Neural cell (in vitro differentiated cells): ENCODE data around the gene FAM83G. TPM values are rescaled to one million over a fixed set of nuclear protein-coding genes. Genes with fewer than 3 reads are reported as not detected.
"Not testable (repeated sequence)": the region's sequence is repeated elsewhere in the genome, so short reads cannot be mapped to it uniquely, and the experiment has no call there.

ENCODE experiments used
- H2AFZ ChIP-seq: fragments of 200-600, 300-800 bp; sonication (generic), shearing (Covaris generic); 2 replicates; pipeline ENCODE4 v1.6.0; 2014; ENCODE audit warnings: low read depth, mild to moderate bottlenecking, antibody characterized with exemption, low read length, moderate library complexity
- H3F3A ChIP-seq: fragments of 200-600 bp; shearing (Covaris generic); 2 replicates; pipeline ENCODE4 v1.6.1; 2016; ENCODE audit warnings: mild to moderate bottlenecking, moderate library complexity, mixed read lengths, antibody characterized with exemption, low read length; ENCODE audit not compliant: insufficient read depth, poor library complexity, severe bottlenecking
- H3K27ac ChIP-seq: fragments of 200-600, 300-800 bp; sonication (generic), shearing (Covaris generic); 2 replicates; pipeline ENCODE4 v1.5.1; 2014; ENCODE audit warnings: mild to moderate bottlenecking, low read length, moderate library complexity
- H3K27me3 ChIP-seq: fragments of 300-800, 200-600 bp; sonication (generic), shearing (Covaris generic); 2 replicates; pipeline ENCODE4 v1.6.0; 2014; ENCODE audit warnings: mild to moderate bottlenecking, low read depth, low read length, moderate library complexity; ENCODE audit not compliant: insufficient read depth
- H3K36me3 ChIP-seq: fragments of 300-800, 200-600 bp; sonication (generic), shearing (Covaris generic); 2 replicates; pipeline ENCODE4 v1.5.1; 2014; ENCODE audit warnings: mild to moderate bottlenecking, antibody characterized with exemption, low read length, moderate library complexity; ENCODE audit not compliant: insufficient read depth
- H3K4me2 ChIP-seq: fragments of 300-800, 200-600 bp; sonication (generic), shearing (Covaris generic); 2 replicates; pipeline ENCODE4 v1.6.0; 2014; ENCODE audit warnings: mild to moderate bottlenecking, low read length
- H3K4me3 ChIP-seq: fragments of 300-800, 200-600 bp; sonication (generic), shearing (Covaris generic); 2 replicates; pipeline ENCODE4 v1.5.1; 2014; ENCODE audit warnings: mild to moderate bottlenecking, low read length, moderate library complexity
- H3K79me2 ChIP-seq: fragments of 200-600 bp; shearing (Covaris generic); replicated peaks from 2 replicates; pipeline ENCODE4 v1.6.0; 2014; ENCODE audit warnings: mild to moderate bottlenecking, low read length, moderate library complexity; ENCODE audit not compliant: insufficient read depth
- H3K9ac ChIP-seq: fragments of 300-800, 200-600 bp; sonication (generic), shearing (Covaris generic); 2 replicates; pipeline ENCODE4 v1.6.1; 2016; ENCODE audit warnings: mild to moderate bottlenecking, low read length, mixed read lengths
- H3K9me2 ChIP-seq: fragments of 200-600 bp; shearing (Covaris generic); 2 replicates; pipeline ENCODE4 v1.6.1; 2016; ENCODE audit warnings: mild to moderate bottlenecking, low read length, mixed read lengths; ENCODE audit not compliant: insufficient read depth
- H3K9me3 ChIP-seq: fragments of 200-600, 300-800 bp; sonication (generic), shearing (Covaris generic); 2 replicates; pipeline ENCODE4 v1.6.1; 2016; ENCODE audit warnings: mild to moderate bottlenecking, mixed run types, low read length, moderate library complexity, mixed read lengths
- H4K20me1 ChIP-seq: fragments of 200-600 bp; shearing (Covaris generic); 2 replicates; pipeline ENCODE4 v1.6.1; 2016; ENCODE audit warnings: mild to moderate bottlenecking, mixed run types; ENCODE audit not compliant: insufficient read depth
- CTCF ChIP-seq: fragments of 450-650 bp; IDR thresholded peaks from 2 replicates; pipeline ENCODE4 v1.5.1; 2014; ENCODE audit warnings: antibody characterized with exemption, mild to moderate bottlenecking, moderate library complexity; ENCODE audit not compliant: poor library complexity, severe bottlenecking
- EP300 ChIP-seq: fragments of 450-650 bp; conservative IDR thresholded peaks from 2 replicates; pipeline ENCODE4 v1.6.1; 2014; ENCODE audit warnings: antibody characterized with exemption, mild to moderate bottlenecking, moderate library complexity; ENCODE audit not compliant: poor library complexity, severe bottlenecking
- EZH2 ChIP-seq: fragments of 200-600, 300-800 bp; shearing (Covaris generic), sonication (generic); IDR thresholded peaks from 2 replicates; pipeline ENCODE4 v1.6.1; 2014; ENCODE audit warnings: antibody characterized with exemption, low read length, borderline replicate concordance, mild to moderate bottlenecking; ENCODE audit not compliant: insufficient read depth, poor library complexity, severe bottlenecking
- MXI1 ChIP-seq: fragments of 450-650 bp; conservative IDR thresholded peaks from 2 replicates; pipeline ENCODE4 v1.6.1; 2014; ENCODE audit warnings: antibody characterized with exemption, mild to moderate bottlenecking; ENCODE audit not compliant: poor library complexity, severe bottlenecking
- POLR2AphosphoS5 ChIP-seq: IDR thresholded peaks from 2 replicates; pipeline ENCODE4 v1.6.1; 2012
- RAD21 ChIP-seq: fragments of 450-650 bp; conservative IDR thresholded peaks from 2 replicates; pipeline ENCODE4 v1.6.1; 2014; ENCODE audit warnings: antibody characterized with exemption, mild to moderate bottlenecking, moderate library complexity
- REST ChIP-seq: IDR thresholded peaks from 2 replicates; pipeline ENCODE4 v1.6.1; 2012; ENCODE audit warnings: borderline replicate concordance
- SMC3 ChIP-seq: fragments of 450-650 bp; conservative IDR thresholded peaks from 2 replicates; pipeline ENCODE4 v1.6.1; 2014; ENCODE audit warnings: antibody characterized with exemption, mild to moderate bottlenecking, moderate library complexity; ENCODE audit not compliant: poor library complexity
- TAF1 ChIP-seq: IDR thresholded peaks from 2 replicates; pipeline ENCODE4 v1.6.1; 2012; ENCODE audit warnings: low read depth
- polyA plus RNA-seq: library from polyadenylated mRNA; depleted of rRNA; stranded (reverse); fragments of >200 nt; gene quantifications from 2 replicates; pipeline ENCODE4 v1.2.3, GENCODE V29; 2014

The FAM83G gene
- polyA plus RNA-seq, 1 donor from 2014 or later, result not detected

- H3K36me3 ChIP-seq, result no peaks in the 10 kb centered on the region
- no peak overlapping the region for H3K4me3 ChIP-seq
- no peak overlapping the region for H3K9ac ChIP-seq
- no peak overlapping the region for H3K27ac ChIP-seq
- H3K4me2 ChIP-seq, result no peak overlapping the region
- H4K20me1 ChIP-seq, result no peaks in the 10 kb centered on the region
- H2AFZ ChIP-seq, result no peak overlapping the region
- H3K9me2 ChIP-seq, result no peaks in the 10 kb centered on the region
- no peak for TF ChIP-seq POLR2AphosphoS5
- TF ChIP-seq EZH2, result no peak
- TF ChIP-seq RAD21, result no peak
- no peak for TF ChIP-seq EP300
- no peak for TF ChIP-seq MXI1
- TF ChIP-seq TAF1, result no peak
- no peak for TF ChIP-seq SMC3
- no peak for TF ChIP-seq REST
- no peak for TF ChIP-seq CTCF
- peaks cover 8% of the 10 kb centered on the region for H3K79me2 ChIP-seq
- H3K9me3 ChIP-seq, result no peaks in the 10 kb centered on the region
- no peaks in the 10 kb centered on the region for H3F3A ChIP-seq
- H3K27me3 ChIP-seq, result no peaks in the 10 kb centered on the region
Observed at GRCh38 chr17:18925187-18925586, 79.4 kb downstream of the FAM83G start.

- H2AFZ ChIP-seq, H3K9ac ChIP-seq, H3K27me3 ChIP-seq, H3K4me3 ChIP-seq, H3K4me2 ChIP-seq, H3F3A ChIP-seq, H3K36me3 ChIP-seq, H3K79me2 ChIP-seq, H4K20me1 ChIP-seq, H3K9me3 ChIP-seq, H3K27ac ChIP-seq, H3K9me2 ChIP-seq: not testable (repeated sequence)
Observed at GRCh38 chr17:18922596-18922995, 82.0 kb downstream of the FAM83G start.

GRCh38 chr17:18921912-18922451 is 82.6 kb downstream of the FAM83G start:
- no peak overlapping the region for H3K27ac ChIP-seq
- no peak overlapping the region for H3K9ac ChIP-seq
- no peaks in the 10 kb centered on the region for H3K27me3 ChIP-seq
- TF ChIP-seq EP300 (no peak), TAF1 (no peak), MXI1 (no peak)
- H3K9me3 ChIP-seq, result no peaks in the 10 kb centered on the region
- no peaks in the 10 kb centered on the region for H3K9me2 ChIP-seq
- H3K79me2 ChIP-seq, result peaks cover 8% of the 10 kb centered on the region
- H3F3A ChIP-seq, result no peaks in the 10 kb centered on the region
- no peak overlapping the region for H3K4me2 ChIP-seq
- H3K4me3 ChIP-seq, result no peak overlapping the region
- no peak overlapping the region for H2AFZ ChIP-seq
- no peaks in the 10 kb centered on the region for H4K20me1 ChIP-seq
- H3K36me3 ChIP-seq, result no peaks in the 10 kb centered on the region
